GM21717 (cell line): ENCODE data around the gene CATSPER1.
A peak's percentile ranks its signal among the peaks of the same experiment; 100 is the strongest.
"Not testable (repeated sequence)": the region's sequence is repeated elsewhere in the genome, so short reads cannot be mapped to it uniquely, and the experiment has no call there.

Source experiments
- ATAC-seq: cut with Tn5 transposase; IDR thresholded peaks from one replicate; pipeline ENCODE4 v1.9.1; 2021; ENCODE audit warnings: mild to moderate bottlenecking, moderate library complexity; ENCODE audit not compliant: unreplicated experiment

CATSPER1 gene

DNA sequence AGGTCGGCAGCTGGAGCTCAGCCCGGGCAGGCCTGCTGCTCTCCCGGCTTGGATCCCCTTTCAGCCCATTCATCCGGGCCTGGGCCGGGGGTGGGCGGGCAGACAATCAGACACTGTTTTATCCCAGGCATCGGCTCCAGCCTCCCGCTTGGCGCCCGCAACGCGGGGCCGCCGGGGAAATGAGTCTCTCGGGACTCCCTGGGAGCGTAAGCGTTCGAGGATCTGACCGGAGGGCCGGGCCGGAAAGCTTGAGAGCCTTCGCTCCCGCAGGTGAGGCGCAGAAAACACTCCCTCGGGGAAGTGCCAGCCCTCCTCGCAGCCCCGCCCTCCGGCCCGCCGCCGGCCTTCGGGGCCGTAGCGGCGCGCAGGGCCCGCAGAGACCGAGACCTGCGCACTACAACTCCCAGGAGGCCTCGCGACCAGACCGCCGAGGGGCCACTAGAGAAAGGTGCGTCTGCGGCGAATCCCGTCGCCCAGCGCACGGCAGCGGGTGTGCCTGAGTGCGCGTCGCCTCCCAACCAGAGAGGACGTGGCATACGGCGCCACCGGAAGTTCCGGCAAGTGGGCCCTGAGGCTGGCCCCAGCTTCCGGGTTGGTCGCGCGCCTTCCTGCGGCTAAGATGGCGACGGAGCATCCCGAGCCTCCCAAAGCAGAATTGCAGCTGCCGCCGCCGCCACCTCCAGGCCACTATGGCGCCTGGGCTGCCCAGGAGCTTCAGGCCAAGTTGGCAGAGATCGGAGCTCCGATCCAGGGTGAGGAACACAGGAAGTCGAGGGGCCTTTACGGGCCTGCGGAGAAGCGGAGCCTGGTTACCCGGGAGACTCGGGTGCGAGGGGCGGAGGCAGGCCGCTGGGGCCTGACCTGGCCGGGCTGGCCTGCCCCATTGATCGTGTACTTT, 25.7 kb upstream of the CATSPER1 start, which contains the start of gene SF3B2:
SF3B2 (plus strand) TSS at position 599 of the 898 bp plus-strand sequence; CDS start at position 620, 21 bp downstream.
- ATAC-seq: peak; percentile 79

DNA sequence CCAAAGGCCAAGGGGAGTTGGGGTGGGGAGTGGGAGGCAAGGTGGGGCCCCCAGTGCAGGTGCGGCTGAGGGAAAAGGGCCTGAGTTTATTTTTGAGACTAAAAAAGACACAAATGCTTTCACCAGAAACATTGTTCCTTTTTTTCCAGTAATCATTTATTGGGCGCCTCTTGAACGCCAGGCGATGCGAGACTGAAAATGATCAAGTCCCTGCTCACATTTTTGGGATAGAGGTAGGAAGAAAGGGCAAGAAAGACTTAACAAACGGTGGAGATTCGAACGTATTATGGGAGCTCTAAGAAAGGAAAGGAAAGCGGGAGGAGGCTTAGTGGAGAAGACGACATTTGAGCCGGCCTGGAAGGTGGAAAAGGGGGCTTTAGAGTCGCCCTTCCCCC, 25.1 kb upstream of the CATSPER1 start:
- no peak for ATAC-seq

DNA sequence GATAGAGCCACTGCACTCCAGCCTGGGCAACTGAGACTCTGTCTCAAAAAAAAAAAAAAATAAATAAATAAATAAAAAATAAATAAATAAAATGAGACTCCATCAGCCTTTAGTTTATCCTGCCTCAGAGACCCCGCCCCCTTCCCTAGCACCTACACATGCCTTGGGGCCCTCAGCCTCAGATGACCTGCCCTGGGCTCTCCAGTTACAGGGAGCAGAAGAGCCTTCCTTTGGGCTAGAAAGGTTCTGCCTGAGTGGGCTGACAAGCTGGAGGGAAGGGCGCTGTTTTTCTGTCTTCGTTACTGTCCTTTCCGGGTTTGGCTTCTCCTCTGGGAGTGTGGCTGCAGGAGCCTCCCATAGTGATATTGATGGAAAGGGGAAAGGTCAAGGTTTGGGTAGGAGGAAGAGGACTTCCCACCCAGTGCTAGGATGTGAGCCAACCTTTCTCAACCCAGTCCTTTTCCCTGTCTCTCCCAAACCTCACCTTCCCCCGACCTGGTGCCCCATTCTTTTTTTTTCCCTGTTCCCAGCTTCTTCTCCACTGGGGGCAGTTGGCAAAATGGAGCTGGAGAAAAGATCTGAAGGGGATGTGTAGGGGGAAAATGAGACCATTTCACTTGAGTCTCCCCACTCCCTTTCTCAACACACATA, 24.4 kb upstream of the CATSPER1 start:
- no peak for ATAC-seq

DNA sequence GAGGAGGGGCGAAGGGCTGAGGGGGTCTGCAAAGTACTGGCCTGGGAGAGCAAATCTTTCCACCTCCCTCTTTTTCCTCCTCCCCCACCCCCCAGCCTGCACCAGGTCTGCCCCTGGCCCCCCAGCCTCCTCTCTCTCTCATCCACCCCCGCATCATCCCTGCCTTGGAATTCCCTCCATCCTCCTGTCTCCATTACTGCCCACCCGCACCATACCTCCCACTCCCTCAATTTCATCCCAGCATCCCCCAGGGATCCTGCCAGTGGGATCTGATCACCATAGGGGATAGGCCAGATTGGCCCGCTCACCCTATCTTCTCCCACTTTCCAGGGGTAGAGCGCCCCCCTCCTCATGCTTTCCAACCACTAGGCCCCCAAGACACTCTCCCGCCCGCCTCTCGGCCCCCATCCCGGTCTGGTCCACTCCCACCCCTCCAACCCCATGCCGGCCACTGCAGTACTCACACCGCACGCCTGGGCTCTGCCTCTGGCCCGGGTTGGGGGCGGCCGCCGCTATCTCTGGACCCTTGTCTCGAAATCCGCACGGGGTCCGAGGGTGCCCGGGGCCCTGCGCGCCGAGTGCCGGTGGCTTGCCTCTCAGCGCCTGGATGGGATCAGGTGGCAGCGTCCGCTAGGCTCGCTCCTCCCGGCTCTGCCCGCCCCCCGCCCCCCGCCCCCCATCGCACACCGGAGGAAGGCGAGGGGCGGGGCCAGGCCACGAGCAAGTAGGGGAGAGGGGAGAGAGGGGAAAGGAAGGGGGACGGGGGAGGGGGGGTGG, 22.5 kb upstream of the CATSPER1 start, which contains the start of gene GAL3ST3:
GAL3ST3 (minus strand) TSS at position 615 of the 777 bp plus-strand sequence. CDS start 3,746 bp downstream, outside the sequence.
- ATAC-seq: no peak

DNA sequence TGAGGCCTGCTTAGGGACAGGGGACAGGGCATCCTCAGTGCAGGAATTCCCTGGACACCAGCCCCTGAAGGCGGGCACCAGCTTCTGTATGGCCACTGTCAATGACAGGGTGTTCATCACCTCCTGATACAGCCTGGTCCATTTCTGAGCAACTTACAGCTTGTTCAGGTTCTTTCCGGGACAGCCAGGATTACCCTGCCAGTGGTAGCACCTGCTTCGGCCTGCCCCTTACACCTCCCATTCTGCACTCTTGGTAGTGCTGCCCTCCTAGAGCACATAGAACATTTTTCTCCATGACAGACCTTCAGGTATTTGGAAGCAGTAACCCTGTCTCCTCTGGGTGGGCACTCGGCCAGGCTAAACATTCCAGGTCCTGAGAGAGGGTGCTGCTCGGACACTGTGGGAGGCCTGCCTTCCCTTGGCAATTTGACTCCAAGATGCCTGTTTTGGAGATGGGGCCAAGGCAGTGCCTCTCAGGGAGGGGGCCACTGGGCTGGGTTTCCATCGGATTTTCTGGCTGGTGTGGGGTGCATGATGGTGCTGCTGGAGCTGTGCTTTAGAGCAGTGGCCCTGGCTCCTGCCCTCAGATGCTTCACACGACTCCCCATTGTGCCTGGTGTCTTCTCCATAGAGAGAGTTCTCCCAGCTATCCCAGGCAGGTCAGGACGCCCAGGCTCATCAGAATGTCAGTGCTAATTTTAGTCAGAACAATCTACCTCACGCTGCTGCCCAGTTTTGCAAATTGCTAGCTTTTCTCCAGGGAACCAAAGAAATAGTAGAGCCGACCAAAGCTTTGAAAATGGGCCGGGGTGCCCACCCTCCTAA, 21.5 kb upstream of the CATSPER1 start:
- no peak for ATAC-seq

DNA sequence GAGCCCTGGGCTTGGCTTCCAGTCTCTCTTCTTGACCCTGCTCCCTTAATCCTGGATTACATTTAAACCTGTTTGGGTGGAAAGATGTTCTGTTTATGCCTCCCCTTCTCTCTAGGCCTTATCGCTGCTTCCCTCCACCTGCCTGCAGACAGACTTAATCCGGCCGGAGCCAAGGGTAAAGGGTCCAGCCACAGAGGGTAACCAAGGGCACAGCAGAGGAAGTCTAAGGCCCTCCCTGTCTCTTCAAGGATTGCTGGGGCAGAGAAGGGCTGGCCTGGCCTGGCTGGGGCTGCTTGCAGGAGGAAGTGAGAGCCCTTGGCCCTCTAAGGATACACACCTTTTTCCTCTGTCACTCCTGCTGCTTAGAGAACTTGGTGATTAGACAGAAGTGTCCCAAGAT, 20.6 kb upstream of the CATSPER1 start:
- no peak for ATAC-seq

DNA sequence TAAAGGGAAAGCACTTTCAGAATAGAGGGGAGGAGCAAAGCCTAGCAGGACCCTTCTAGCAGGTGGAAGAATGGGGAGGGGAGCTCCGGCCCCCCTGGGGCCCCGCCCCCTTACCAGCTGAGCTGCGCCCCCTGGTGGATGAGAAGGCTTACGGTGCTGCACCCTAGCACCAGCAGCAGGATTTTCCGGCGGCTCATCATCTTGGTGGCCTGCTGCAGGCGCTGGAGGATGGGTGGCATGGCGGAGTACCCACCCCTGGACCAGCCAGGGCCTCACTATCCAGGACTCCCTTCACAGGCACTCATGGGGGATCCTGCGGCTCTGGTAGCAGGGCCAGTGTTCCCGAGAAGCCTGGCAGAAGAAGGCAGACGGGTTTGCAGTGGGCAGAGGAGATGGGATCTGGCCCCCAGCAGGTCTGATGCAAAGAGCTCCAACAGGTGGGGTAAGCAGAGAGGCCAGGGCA, 18.9 kb upstream of the CATSPER1 start:
- peak; percentile 53 for ATAC-seq

DNA sequence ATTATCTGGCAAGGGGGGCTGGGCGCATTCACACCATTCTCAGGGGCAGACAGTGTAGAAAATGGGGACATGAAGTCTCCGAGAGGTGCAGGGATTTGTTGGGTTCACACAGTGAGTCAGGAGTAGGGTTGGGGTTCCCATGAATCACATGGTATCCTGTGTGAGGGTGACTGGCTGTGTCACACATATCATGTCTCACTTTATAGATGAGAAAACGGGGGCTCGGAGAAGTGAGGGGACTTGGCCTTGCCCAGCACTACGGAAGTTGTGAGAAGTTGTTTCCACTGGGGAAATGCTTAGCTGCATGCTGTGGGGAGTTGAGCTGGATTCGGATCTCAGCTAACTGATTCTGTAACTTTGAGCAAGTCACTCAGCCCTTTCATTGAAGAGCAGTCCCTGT, 18.5 kb upstream of the CATSPER1 start:
- no peak for ATAC-seq

DNA sequence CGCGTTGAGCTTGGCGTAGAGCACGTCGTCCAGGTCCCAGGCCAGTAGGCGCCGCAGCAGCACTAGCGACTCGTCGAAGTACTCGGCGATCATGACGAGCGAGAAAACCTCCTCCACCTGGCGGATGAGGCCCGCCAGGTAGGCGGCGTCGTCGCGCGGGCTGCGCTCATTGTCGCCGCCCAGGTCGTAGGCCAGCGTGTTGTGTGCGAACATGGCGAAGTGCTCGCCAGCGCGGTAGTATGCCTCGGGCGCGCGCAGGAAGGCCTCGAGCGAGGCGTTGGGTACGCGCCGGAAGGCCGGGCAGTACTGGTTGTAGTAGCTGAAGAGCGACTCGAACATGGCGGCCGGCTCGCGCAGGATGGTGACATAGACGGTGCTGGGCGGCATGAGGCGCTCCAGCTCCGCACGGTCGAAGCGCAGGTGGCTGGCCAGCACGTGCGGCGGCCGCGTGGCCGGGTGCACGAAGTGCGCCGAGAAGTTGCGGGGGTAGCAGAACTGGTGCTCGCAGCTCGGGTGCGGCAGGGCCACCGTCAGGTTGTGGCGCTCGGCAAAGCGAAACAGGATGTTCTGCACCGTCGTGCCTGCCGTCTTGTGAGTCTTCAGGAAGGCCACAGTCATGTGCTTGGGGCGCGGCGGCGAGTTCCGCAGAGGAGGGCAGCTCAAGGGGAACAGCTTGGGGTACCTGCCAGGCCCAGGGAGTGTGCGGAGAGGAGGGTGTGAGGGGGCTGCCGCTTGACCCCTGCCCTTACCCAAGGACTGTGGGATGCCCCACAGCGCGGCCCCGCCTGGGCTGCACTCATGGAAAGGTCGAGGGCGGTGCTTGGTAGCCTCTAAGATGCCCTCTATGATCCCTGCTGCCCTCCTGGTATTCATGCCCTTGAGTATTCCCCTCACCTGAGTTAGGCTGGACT, 17.0 kb upstream of the CATSPER1 start:
- no peak for ATAC-seq

DNA sequence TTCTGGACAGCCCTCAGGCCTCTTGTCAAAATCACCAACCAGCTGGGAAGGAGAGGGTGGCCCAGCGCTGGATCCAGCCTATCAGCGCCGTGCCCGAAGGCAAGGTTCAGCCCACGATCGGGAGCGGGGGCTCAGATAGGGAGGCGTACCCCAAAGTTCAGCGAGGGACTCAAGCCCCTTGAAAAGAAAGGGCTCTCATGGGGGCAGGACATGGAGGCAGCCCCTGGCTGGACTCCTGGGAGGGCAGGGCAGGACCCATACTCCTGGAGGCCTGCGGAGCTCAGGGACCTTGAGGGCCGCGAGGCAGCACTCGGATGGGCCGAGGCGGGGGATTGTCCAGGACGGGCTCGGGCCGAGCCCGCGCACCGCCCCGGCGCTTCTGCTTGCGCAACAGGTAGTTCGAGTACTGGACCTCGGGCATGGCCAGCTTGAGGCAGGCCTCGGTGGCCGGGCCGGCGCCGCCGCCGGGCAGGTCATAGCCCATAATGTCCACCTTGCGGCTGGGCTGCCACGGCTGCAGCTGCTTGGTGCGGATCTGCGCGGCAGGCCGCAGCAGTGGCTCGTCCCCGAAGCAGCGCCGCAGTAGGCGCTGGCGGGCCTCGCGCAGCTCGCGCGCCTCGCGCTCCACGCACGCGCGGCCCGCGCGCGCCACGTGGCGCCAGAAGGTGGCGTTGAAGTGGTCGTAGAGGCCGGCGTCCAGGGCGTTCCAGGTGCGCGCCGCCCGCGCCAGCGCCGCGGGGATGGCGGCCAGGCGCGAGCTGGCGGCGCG, 16.1 kb upstream of the CATSPER1 start:
- no peak for ATAC-seq

DNA sequence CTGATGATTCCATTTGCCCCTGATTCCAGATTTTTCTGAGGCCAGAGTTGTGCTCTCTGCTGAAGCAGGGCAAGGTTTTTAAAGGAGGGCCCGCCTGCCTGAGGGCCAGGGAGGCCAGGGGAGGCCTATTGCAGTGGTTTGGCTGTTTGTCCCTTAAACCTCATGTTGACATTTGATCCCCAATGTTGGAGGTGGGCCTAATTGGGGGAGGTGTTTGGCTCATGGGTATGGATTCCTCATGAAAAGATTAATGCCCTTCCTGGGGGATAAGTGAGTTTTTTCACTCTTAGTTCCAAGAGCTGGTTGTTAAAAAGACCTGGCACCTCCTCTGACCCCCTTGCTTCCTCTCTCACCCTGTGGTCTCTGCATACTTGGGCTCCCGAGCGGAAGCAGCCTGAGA, 13.5 kb upstream of the CATSPER1 start:
- ATAC-seq: no peak

DNA sequence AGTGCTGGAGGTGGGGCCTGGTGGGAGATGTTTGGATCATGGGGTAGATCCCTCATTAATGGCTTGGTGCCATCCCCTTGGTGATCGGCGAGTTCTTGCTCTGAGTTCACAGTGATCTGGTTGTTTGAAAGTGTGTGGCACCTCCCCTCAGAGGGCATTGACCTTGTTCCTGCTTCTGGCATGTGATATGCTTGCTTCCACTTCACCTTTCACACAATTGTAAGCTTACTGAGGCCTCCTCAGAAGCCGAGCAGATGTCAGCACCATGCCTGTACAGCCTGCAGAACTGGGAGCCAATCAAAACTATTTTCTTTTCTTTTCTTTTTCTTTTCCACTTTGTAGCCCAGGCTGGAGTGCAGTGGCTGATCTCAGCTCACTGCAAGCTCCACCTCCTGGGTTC, 11.0 kb upstream of the CATSPER1 start:
- ATAC-seq: no peak

DNA sequence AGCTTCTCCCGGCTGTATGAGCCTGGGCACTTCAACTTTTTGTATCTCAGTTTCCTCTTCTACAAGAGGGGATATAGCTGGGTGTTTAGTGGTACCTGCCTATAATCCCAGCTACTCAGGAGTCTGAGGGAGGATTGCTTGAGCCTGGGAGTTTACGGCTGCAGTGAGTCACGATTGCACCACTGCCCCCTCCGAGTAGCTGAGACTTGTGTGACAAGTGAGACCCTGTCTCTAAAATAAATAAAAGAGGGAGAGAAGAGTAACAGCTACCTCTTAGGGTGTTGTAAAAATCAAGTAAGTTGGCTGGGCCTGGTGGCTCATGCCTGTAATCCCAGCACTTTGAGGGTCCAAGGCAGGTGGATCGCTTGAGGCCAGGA, 10.0 kb upstream of the CATSPER1 start:
- ATAC-seq: no peak

DNA sequence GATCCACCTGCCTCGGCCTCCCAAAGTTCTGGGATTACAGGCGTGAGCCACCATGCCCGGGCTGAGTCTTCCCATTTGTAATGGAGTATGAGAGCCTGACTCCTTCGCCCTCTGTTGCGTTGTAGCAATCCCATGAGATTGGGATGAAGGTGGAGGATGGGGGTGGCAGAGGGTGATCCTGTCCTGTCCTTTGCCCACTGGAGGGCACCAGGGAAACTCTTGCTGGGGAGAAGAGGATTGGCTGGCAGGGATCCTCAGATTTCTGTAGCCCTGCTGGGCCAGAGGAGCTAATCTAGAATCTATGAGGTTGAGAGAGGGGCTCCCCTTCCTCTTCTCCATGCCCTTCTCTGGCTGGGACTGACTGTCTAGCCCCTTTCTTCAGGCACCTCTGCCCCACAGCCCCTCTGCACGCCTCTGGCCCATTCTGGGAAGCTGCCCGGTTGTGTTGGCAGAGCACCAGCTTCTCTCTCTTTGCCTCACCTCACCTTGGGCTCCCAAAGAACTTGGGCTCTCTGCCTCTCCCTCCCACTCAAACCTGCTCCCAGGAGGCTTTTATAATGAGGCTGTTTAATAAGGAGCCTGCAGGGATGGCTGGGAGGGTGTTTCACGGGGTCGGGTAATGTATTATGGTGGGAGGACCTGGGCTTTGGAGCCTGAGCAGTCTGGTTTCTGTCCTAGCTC, 9.5 kb upstream of the CATSPER1 start:
- ATAC-seq: no peak

DNA sequence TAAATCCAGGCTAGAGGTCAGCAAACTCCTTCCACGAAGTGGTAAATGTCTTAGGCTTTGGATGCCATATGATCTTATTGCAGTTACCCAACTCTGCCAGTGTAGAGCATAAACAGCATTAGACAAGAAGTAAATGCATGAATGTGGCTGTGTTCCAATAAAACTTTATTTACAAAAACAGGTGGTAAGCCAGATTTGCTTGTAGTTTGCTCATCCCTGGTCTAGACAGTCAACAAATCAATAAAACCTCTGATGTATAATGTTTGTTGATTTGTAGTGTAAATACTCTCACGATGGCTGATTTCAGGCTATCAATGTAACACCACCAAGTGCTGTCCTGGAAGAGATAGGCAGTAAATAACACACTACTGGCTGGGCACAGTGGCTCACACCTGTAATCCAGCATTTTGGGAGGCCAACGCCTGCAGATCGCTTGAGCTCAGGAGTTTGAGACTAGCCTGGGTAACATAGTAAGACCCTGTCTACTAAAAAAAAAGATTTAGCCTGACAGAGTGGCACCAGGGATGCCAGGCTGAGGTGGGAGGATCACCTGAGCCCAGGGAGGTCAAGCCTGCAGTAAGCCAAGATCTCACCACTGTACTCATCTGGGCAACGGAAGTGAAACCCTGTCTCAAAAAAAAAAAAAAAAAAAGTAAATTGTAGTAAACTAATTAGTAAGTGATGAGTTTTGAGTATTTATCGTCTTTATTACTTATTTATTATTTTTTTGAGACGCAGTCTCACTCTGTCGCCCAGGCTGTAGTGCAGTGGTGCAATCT, 6.9 kb upstream of the CATSPER1 start:
- no peak for ATAC-seq

DNA sequence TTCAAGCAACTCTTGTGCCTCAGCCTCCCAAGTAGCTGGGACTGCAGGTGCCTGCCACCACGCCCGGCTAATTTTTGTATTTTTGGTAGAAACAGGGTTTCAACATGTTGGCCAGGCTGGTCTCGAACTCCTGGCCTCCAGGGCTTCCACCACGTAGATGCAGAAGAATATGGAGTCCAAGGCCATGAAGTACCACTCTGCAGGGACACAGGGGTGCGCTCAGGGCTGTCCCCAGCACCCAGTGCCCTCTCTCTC, 3.2 kb downstream of the CATSPER1 start:
- not testable (repeated sequence) for ATAC-seq

DNA sequence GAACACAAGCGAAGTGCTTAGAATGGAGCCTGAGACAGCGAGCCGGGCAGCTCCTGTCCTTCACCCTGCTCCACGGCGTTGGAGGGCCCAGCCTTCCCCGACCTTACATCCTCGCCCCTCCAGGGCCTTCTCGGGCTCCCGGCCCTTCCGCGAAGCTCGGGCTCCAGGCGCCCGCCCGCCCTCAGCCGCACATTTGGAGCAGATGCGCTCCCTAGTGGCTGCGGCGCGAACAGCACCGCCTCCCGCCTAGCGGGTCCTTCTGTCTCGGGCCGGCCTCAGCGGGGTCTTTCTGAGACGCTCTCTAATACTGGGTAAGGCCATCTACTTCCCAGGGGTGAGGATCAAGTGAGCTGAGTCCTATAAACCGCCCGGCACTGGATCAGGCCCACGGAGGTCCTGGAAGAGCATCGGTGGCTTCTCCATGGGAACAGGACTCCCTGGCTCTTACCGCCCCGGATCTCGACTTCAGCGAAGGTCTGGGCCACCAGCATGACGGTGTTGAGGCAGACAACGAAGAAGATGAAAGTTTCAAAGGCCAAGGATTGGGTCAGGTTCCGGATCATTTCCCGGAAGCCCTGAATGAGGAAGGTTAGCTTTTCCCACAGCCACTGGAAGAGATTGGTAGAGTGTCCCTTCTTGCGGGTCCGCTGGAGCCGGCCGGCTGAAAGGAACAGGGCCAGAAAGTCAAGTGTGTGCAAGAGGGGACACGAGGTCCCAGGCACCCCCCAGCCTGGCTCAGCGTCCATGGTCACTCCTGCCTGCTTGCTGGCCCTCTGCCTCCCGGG, 3.7 kb downstream of the CATSPER1 start:
- no peak for ATAC-seq
